Measurements from ENCODE around the gene ZBED3.

Gene ZBED3

DNA sequence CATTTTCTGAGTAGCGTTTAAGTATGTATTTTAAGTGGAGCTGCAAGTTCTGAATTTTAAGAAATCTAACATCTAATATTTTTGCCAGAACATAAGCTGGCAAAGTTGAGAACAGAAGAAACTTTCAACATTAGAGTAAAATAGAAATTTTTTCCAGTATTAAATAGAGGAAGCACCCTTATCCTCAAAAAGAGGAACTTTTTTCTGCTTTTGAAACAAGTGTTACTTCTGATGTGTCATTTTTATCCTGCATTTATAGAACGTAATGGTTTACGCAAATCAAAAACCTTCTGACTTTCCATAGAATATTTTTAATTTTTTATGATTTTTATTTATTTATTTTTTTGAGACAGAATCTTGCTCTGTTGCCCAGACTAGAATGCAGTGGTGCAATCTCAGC lies 21.8 kb downstream of the ZBED3 start:
- no peak overlapping the region for H3K4me3 ChIP-seq (ENCODE audit: low read length)
- TF ChIP-seq, protein P1, sequence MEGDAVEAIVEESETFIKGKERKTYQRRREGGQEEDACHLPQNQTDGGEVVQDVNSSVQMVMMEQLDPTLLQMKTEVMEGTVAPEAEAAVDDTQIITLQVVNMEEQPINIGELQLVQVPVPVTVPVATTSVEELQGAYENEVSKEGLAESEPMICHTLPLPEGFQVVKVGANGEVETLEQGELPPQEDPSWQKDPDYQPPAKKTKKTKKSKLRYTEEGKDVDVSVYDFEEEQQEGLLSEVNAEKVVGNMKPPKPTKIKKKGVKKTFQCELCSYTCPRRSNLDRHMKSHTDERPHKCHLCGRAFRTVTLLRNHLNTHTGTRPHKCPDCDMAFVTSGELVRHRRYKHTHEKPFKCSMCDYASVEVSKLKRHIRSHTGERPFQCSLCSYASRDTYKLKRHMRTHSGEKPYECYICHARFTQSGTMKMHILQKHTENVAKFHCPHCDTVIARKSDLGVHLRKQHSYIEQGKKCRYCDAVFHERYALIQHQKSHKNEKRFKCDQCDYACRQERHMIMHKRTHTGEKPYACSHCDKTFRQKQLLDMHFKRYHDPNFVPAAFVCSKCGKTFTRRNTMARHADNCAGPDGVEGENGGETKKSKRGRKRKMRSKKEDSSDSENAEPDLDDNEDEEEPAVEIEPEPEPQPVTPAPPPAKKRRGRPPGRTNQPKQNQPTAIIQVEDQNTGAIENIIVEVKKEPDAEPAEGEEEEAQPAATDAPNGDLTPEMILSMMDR (IDR thresholded peaks at IDR 0.05; ENCODE audit: insufficient read depth, low read depth, low read length, missing control alignments): no peak
- DNase-seq (ENCODE audit: low read depth): no peak

DNA sequence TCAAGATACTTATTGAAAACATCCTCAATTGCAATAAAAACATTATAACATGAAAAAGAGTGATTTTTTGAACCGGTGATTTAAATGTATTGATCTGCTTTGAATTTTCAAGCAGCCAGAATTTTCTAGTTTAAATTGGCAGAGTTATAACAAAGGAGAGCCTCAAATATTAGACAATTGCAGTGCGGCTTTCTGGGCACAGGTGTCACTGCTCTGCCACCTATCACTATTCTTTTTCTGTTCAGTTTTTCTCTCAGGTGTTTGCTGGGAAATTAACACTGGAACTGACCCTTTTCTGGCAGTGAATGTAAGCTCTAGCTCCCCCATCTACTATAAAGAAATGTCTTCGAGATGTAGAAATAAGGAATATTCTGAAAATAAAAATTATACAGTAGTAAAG lies 23.0 kb downstream of the ZBED3 start:
- no peak for DNase-seq (ENCODE audit: low read depth)
- no peak overlapping the region for H3K4me3 ChIP-seq (ENCODE audit: low read length)
- TF ChIP-seq, protein P1 (IDR thresholded peaks at IDR 0.05; ENCODE audit: insufficient read depth, low read depth, low read length, missing control alignments): peak; percentile 31

DNA sequence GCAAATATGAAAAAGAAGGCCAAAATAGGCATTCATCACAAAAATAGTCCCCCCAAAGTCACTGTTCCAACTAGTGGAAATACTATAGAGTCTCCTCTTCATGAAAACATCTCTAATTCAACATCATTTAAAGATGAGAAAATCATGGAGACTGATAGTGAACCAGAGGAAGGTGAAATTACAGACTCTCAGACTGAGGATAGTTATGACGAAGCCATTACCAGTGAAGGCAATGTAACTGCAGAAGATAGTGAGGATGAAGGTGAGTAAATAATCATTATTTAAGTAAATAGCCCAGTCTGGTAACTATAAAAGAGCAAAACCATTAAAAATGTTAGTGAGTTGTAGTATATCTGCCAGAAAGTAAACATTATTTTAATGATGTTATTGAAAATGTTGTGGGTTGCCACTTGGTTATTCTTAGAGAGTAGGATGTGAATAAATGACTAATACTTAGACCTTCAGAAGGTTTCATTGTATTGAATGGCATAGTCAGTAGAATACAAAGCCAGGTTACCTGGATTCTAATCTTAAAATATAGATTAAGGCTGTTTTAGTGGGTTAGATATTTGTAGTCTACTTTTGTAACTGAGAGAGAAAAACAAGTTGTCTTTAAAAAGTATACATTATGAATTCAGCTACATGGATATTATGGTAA lies 40.5 kb downstream of the ZBED3 start:
- no peak for DNase-seq (ENCODE audit: low read depth)
- no peak overlapping the region for H3K4me3 ChIP-seq (ENCODE audit: low read length)
- TF ChIP-seq, protein P1 (IDR thresholded peaks at IDR 0.05; ENCODE audit: insufficient read depth, low read depth, low read length, missing control alignments): no peak

DNA sequence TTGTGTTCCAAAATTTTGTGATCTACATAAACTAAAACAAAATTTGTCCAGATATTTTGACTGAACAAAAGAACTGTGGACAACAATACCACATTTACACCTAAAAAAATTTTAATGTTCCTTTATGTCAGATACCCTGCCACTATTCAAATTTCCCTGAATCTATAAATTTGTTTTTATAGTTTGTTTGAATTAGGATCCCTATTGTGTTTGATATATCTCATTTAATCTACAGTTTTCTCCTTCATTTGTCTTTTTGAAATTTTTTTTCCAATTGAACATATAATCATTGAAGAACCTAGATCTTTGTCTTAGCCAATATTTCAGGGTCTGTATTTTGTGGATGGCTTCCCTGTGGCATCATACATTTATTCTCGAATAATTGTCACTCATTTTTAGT lies 51.1 kb downstream of the ZBED3 start:
- H3K4me3 ChIP-seq (ENCODE audit: low read length): no peak overlapping the region
- no peak for DNase-seq (ENCODE audit: low read depth)
- TF ChIP-seq, protein P1 (IDR thresholded peaks at IDR 0.05; ENCODE audit: insufficient read depth, low read depth, low read length, missing control alignments): no peak

DNA sequence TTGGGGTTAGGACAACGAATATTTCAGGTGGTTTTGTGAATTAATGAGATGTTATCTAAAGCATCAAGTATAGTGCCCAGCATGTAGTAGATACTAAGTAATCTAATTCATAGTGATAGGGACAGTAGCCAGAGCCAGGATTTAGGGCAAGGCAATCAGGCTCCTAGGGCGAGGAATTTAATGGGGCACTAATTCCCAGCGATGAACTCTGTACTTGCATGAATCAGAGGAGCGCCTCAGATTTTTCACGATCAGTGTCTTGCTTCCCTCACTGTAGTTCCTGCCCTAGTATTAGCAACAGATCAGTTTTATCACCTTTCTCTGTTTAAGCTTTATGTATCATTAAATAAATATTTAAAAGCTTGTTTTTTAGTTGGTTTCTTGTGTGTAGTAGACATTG lies 53.7 kb downstream of the ZBED3 start:
- TF ChIP-seq, protein P1 (IDR thresholded peaks at IDR 0.05; ENCODE audit: insufficient read depth, low read depth, low read length, missing control alignments): no peak
- no peak overlapping the region for H3K4me3 ChIP-seq (ENCODE audit: low read length)
- no peak for DNase-seq (ENCODE audit: low read depth)

DNA sequence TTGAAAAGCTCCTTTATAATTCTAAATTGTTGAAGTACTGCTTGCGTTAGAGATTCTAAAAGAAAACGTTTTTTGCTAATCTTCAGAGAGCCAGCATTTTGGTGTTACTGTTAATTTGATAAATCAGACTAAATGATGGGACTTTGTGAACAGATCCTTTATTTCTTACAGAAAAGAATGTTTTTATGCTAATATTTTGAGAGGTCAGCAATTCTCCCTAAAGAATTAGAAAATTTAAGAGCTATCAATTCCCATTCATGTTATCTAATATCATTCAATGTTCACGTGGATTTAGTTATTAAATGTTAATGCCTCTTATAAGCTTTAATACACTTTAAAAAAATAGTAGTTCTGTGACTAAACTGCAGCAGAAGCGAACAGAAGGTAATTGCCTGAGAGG lies 54.5 kb downstream of the ZBED3 start:
- no peak overlapping the region for H3K4me3 ChIP-seq (ENCODE audit: low read length)
- no peak for DNase-seq (ENCODE audit: low read depth)
- TF ChIP-seq, protein P1 (IDR thresholded peaks at IDR 0.05; ENCODE audit: insufficient read depth, low read depth, low read length, missing control alignments): no peak

DNA sequence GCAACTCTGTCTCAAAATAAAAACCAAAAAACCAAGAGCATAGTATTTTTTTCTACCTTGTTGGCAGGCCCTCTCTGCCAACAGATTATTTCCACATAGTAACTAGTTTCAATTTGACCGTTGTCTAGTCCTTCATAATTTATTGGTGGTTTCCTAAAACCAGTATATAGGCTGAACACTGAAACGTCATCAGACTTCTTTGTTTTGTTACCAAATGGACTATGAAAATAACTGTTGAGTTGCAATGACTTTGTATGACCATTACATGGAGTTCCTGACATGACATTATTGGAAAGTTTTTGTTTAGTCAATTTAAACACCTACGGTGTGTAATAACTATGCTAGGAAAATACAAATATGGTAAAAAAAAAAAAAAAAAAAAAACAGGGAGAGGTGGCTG lies 55.2 kb downstream of the ZBED3 start:
- TF ChIP-seq, protein P1 (IDR thresholded peaks at IDR 0.05; ENCODE audit: insufficient read depth, low read depth, low read length, missing control alignments): no peak
- no peak for DNase-seq (ENCODE audit: low read depth)
- no peak overlapping the region for H3K4me3 ChIP-seq (ENCODE audit: low read length)
